Keratinocyte (primary cell): ENCODE results near the gene IDS.
"Not testable (repeated sequence)": the region's sequence is repeated elsewhere in the genome, so short reads cannot be mapped to it uniquely, and the experiment has no call there.

Experiments used
- EZH2 ChIP-seq: IDR thresholded peaks from one replicate; pipeline ENCODE4 v1.6.1; 2012; ENCODE audit warnings: inconsistent platforms, mild to moderate bottlenecking, low read length, moderate library complexity
- TF ChIP-seq, protein P1 (sequence below), 3 experiments: IDR thresholded peaks in 1 of 3; conservative IDR thresholded peaks in 1 of 3; optimal IDR thresholded peaks in 1 of 3; 2 replicates in 2 of 3; 3 replicates in 1 of 3; pipeline versions ENCODE3 to v1.5.1; 2011; ENCODE audit warnings: low read length in 3 of 3, mild to moderate bottlenecking in 3 of 3, moderate library complexity in 2 of 3, control low read depth in 1 of 3, inconsistent platforms in 1 of 3; ENCODE audit not compliant: insufficient read depth in 2 of 3; ENCODE audit errors: extremely low read depth in 1 of 3

DNA sequence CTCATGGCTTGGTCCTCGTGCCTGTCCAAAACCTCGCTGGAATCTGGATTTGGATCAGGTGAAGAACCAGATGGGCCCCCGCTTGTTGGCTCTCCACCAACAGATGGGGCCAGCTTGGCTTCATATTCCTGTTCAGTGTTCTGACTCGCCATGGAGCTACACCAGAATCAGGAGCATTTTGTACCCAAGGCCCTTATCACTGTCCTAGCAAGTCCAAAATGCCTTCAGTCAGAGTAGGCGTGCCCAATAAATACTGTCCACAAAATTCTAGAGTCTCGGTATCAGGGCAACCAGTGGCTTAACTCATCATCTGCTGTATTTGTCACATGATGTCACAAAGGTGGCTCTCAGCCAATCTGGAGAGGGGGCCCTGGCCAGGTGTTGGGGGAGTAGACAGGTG is 44.6 kb upstream of the IDS start, which contains the start of gene HSFX3:
- TF ChIP-seq, protein P1, sequence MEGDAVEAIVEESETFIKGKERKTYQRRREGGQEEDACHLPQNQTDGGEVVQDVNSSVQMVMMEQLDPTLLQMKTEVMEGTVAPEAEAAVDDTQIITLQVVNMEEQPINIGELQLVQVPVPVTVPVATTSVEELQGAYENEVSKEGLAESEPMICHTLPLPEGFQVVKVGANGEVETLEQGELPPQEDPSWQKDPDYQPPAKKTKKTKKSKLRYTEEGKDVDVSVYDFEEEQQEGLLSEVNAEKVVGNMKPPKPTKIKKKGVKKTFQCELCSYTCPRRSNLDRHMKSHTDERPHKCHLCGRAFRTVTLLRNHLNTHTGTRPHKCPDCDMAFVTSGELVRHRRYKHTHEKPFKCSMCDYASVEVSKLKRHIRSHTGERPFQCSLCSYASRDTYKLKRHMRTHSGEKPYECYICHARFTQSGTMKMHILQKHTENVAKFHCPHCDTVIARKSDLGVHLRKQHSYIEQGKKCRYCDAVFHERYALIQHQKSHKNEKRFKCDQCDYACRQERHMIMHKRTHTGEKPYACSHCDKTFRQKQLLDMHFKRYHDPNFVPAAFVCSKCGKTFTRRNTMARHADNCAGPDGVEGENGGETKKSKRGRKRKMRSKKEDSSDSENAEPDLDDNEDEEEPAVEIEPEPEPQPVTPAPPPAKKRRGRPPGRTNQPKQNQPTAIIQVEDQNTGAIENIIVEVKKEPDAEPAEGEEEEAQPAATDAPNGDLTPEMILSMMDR (optimal IDR thresholded peaks at IDR 0.05 in 1 of 3, IDR thresholded peaks at IDR 0.05 in 1 of 3, conservative IDR thresholded peaks at IDR 0.05 in 1 of 3; ENCODE audit: extremely low read depth in 1 of 3, insufficient read depth in 2 of 3, low read length in 3 of 3), result not testable (repeated sequence)
- TF ChIP-seq EZH2, result not testable (repeated sequence)
